HG03558 (cell line): ENCODE results near the gene GNG7.
"Not testable (repeated sequence)": the region's sequence is repeated elsewhere in the genome, so short reads cannot be mapped to it uniquely, and the experiment has no call there.

Source experiments
- ATAC-seq: cut with Tn5 transposase; IDR thresholded peaks from one replicate; pipeline ENCODE4 v1.9.1; 2021; ENCODE audit warnings: moderate number of reproducible peaks; ENCODE audit not compliant: unreplicated experiment; ENCODE audit errors: extremely low read depth

Gene GNG7

GRCh38 chr19:2679439-2679838 is 23.1 kb downstream of the GNG7 start:
- ATAC-seq: no peak

GRCh38 chr19:2678948-2679347 is 23.5 kb downstream of the GNG7 start:
- not testable (repeated sequence) for ATAC-seq

- no peak for ATAC-seq
Measured at GRCh38 chr19:2678044-2678671, 24.3 kb downstream of the GNG7 start.

GRCh38 chr19:2676823-2677222 is 25.7 kb downstream of the GNG7 start:
- no peak for ATAC-seq

- ATAC-seq: no peak
Measured at GRCh38 chr19:2675892-2676291, 26.6 kb downstream of the GNG7 start.

GRCh38 chr19:2670217-2670616 is 32.3 kb downstream of the GNG7 start:
- no peak for ATAC-seq

GRCh38 chr19:2668175-2668763 is 34.2 kb downstream of the GNG7 start:
- no peak for ATAC-seq

- not testable (repeated sequence) for ATAC-seq
Measured at GRCh38 chr19:2667349-2667748, 35.1 kb downstream of the GNG7 start.

GRCh38 chr19:2666344-2666994 is 36.0 kb downstream of the GNG7 start:
- no peak for ATAC-seq

- no peak for ATAC-seq
Measured at GRCh38 chr19:2665103-2665502, 37.4 kb downstream of the GNG7 start.

GRCh38 chr19:2663920-2664571 is 38.4 kb downstream of the GNG7 start:
- no peak for ATAC-seq

GRCh38 chr19:2661615-2662014 is 40.9 kb downstream of the GNG7 start:
- no peak for ATAC-seq

GRCh38 chr19:2659856-2660432 is 42.5 kb downstream of the GNG7 start:
- no peak for ATAC-seq

- ATAC-seq: no peak
Measured at GRCh38 chr19:2656533-2656932, 46.0 kb downstream of the GNG7 start.

- ATAC-seq: no peak
Measured at GRCh38 chr19:2653710-2654707, 48.5 kb downstream of the GNG7 start.

GRCh38 chr19:2653218-2653617 is 49.3 kb downstream of the GNG7 start:
- no peak for ATAC-seq

- ATAC-seq: no peak
Measured at GRCh38 chr19:2652504-2653099, 49.9 kb downstream of the GNG7 start.

- ATAC-seq: not testable (repeated sequence)
Measured at GRCh38 chr19:2651002-2651733, 51.3 kb downstream of the GNG7 start.

GRCh38 chr19:2650515-2650914 is 52.0 kb downstream of the GNG7 start:
- ATAC-seq: no peak
